ENCODE measurements around the gene PRKCSH.

GRCh38 chr19:11446652-11447301 lies 11.3 kb downstream of the PRKCSH start:
- TF ChIP-seq TAF1 (IDR thresholded peaks at IDR 0.05; ENCODE audit: borderline replicate concordance, insufficient read depth, low read length) (no peak), REST (IDR thresholded peaks at IDR 0.05; ENCODE audit: insufficient read depth in 1 of 2, low read depth in 2 of 2, low read length in 2 of 2) (no peak), POLR2AphosphoS5 (IDR thresholded peaks at IDR 0.05; ENCODE audit: low read depth, low read length) (no peak), FOXP2 (optimal IDR thresholded peaks at IDR 0.05; ENCODE audit: borderline replicate concordance, extremely low read depth, extremely low read length, insufficient read depth) (peak; percentile 50), SIN3A (IDR thresholded peaks at IDR 0.05; ENCODE audit: borderline replicate concordance, insufficient read depth, low read length) (no peak)
